NCI-H2107 treated with DMSO at 0.1 percent for 48 hours (cell line): ENCODE measurements around the gene KRTAP13-1.

Source experiments
- DNase-seq: peaks from one replicate; lab custom pipeline; 2025; ENCODE audit not compliant: unreplicated experiment; lab: John Stamatoyannopoulos, UW

The KRTAP13-1 gene, protein sequence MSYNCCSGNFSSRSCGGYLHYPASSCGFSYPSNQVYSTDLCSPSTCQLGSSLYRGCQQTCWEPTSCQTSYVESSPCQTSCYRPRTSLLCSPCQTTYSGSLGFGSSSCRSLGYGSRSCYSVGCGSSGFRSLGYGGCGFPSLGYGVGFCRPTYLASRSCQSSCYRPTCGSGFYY

DNA sequence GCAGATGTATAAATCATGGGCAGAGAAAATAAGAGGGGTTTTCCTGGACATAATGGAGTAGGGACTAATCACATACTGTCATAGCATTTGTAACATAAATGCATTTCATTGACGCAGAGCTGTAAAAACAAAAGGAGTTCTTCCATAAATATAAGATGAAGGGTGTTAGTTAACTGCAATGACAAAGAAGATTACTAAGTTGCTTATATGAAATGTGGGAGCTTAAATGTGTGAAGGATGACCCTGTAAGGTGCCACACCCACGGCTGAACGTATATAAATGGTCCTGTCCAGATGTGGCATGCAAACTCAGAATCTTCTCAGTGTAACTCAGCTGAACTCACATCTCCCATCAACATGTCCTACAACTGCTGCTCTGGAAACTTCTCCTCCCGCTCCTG is at the start of gene KRTAP13-1:
Gene KRTAP13-1, plus strand, starts transcription at position 301 of the 400 bp plus-strand sequence. Its CDS starts 56 bp downstream, at position 357.
- DNase-seq: no peak

DNA sequence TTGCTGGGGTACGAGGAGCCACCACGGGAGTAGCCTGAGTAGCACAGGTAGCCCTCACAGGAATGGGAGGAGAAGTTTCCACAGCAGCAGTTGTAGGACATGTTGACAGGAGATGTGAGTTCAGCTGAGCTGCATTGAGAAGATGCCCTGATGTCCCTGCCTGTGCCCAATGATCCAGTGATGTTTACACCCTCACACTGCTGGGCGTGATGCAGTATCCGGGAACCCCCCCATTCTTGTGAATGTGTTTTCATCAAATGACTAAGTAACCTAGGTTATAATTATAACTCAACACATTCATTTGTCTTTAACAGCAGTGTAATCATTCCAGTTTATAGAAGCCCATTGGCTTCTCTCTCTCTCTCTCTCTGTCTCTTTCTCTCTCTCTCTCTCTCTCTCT is 47.3 kb upstream of the KRTAP13-1 start, which contains the start of gene KRTAP23-1:
Gene KRTAP23-1, minus strand, starts transcription at position 101 of the 400 bp plus-strand sequence. Its CDS starts 0 bp downstream, at position 101.
- no peak for DNase-seq

DNA sequence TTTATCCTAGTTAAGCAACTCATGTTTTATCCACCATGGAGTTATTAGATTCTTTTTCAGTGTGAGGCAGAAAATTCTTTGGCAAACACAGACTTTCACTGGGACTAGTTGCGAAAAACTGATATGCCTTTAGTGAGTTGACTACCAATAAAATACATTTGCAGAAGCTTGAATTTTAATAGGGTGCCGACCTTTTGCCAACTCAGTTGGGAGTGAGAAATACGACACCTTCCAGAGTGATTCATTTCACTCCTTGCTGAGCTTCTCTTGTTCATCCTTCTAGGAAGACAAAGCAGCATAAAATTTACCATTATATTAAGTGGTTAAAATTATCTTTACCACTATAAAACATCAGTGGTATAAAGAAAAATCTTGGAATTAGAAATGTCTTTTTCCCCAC is 46.3 kb upstream of the KRTAP13-1 start:
- DNase-seq: no peak

DNA sequence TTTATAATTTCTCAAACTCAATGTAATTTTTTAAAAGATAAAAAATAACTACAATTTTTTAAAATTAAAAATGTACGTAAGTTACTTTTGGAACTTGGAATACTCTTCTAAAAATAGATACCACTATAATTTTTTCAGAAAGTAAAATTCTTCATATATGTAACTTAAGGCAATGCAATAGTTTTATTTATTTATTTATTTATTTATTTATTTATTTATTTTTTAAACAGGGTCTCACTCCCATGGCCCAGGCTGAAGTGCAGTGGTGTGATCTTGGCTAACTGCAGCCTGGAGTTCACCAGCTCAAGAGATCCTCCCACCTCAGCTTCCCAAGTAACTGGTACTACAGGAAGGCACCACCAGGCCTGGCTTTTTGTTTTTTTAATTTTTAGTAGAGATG is 44.3 kb upstream of the KRTAP13-1 start:
- DNase-seq: no peak

DNA sequence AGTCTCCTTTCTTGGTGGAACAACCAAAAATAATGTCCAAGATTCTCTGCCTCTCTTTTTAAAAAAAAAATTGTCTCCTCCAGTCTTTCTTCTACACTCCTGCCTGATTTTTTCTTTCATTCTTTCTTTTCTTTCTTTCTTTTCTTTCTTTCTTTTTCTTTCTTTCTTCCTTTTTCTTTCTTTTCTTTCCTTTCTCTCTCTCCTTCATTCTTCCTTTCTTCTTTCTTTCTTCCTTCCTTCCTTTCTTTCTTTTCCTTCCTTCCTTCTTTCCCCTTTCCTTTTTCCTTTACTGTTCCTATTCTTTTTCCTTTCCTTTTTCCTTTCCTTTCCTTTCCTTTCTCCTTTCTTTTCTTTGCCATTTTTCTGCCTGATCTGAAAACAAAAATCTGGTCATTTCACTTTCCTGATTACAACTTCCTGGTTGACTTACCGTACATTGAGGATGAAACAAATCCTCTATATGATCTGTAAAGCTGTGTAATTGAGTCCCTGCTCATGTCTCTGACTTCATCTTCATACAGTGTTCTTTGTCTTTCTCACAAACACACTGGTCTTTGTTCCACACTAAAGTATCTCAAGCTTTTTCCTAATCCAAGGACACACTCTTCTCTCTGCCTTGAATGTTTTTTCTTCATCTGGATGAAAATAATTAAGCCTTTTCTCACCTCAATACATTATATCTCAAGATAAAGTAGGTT is 41.4 kb upstream of the KRTAP13-1 start:
- DNase-seq: no peak

DNA sequence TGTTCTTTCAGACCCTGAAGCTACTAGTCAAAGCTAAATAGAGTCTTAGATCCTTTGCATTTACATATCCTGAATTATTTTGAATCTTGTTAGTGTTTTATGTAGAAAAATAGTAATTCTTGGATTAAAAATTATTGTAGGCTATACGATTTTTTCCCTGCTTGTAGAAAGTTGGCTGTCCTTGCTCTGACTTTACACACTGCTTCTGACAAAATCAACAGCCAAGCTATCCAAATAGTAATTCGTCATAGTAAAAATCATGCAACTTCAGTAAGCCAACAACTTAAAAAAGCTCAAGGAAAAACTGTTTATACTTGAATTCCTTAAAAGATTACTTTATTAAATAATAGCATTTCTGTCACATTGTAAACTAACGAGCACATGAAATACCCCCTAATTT is 39.9 kb upstream of the KRTAP13-1 start:
- DNase-seq: no peak

DNA sequence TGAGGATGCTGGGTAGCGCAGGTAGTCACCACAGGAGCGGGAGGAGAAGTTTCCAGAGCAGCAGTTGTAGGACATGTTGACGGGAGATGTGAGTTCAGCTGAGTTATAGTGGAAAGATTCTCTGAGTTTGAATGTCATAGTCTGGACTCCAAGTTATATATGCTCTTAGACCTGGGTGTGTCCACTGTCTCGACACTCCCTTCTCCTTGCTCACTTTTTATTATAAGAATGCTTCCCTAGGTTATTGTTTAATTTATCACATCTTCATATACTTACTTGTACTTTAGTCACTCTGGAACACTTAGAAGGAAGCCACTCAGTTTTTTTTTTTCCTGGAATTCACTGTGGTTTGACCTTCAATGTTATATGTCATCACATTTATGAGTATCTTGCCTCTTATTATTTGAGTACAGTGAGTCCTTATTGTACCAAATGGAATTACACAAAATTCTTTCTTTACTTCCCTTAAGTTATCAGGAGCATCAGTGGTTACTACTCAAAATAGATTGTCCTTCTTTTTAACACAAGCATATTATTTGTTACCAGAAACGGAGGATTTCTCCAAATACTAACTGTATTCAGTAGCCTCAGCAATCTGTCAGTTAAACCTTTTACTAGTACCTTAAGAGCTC is 23.6 kb upstream of the KRTAP13-1 start, which contains the start of gene KRTAP13-2:
Gene KRTAP13-2, minus strand, starts transcription at position 133 of the 632 bp plus-strand sequence. Its CDS starts 58 bp downstream, at position 75.
- DNase-seq: no peak

DNA sequence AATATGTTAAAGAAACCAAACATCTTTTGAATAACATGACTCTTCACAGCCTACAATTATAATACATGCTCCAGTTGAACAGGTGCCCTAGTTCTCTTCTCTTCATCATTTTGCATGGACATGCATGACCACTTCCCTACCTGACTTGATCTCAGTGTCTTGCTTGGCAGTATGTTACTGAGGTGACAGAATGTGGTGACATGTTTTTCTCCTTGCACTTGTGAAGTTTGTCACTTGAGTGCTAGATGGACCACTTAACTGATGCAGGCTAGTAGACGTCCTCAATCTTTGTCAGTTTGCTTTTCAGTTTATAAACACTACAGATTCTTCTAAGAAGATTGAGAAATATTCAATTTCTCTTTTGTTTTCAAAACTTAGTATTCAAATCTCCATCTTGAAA is 13.6 kb upstream of the KRTAP13-1 start:
- no peak for DNase-seq

DNA sequence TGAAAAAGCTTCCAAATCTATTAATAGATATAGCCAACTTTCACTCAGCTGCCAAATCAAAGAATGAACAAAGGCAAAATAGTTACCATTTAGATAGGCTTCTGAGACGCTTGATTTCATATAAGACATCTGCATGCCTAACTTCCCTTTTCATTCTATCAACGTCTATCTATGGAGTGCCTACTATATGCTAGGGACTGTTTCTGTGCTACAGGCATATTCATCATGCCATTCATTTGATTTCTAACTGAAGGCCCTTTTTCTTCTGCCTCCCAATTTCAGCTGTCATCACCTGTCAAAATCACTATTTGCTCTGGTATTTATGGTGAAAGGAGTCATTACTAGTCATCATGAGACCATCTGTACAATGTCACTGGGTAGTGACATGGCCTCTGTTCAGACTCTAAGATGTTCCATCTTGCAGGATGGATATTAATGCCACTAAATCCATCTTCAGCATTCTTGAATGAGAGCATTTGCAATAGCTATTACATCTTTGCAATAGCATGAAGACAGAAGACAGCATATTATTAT is 4.3 kb upstream of the KRTAP13-1 start:
- no peak for DNase-seq

DNA sequence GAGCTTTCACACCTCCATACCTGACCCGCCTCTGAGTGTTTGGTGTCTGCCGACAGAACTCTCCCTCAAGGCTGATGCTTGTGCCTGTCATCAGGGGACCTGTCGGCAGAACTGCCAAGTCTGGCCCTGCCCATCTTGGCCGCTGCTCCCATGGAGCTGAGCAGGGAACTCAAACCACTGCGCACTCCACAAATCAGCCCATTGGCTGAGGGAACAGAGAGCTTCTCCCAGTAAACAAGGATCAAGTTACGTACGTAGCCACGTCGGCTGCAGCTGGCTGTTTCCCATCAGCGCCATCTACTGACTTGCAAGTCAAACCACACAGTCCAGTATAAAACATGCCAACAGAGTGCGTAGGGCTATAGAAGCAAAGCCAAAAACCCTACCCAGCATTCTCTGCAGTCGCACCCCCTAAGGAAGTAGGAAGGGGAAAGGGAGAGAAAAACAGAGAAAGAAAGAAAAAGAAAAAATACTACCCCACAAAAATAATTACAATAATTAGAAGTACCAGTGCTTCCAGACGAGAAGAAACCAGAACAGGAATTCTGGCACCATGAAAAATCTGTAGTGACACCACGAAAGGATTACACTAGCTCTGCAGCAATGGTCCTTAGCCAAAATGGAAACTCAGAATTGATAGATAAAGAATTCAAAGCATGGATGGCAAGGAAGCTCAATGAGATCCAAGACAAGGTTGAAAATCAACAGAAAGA is 13.1 kb downstream of the KRTAP13-1 start:
- peak; percentile 93 for DNase-seq

DNA sequence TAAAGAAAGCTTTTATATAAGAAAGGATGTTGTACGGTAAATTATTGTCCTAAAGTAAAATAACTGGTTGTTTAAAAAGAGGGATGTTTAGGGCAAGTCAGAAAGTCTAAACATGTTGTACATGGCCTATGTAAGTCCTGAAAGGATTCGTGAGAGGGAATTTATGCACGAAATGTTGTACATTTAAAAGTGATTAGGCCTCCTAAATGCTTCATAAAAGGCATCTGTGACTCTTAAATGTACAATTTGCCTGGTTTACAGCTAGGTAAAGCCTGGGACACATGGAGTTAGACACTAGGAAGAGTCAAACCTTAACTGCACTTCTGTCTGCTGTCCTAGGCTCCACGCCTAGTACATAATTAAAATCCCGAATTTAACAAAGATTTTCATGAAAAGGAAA is 20.2 kb downstream of the KRTAP13-1 start:
- DNase-seq: no peak

DNA sequence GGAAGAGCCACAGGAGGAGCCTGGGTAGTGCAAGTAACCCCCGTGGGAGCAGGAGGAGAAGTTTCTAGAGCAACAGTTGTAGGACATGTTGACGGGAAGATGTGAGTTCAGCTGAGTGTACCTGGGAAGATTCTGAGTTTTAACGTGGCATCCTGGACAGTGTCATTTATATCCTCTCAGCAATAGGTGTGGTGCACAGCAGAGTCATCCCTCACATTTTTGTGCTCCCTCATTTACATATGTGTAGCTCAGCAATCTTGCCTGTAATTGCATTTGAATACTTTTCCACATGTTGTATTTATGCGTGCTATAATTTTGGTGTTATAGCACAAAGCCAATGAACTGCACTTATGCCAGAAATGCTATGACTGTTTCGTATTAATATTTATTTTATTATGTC is 30.0 kb downstream of the KRTAP13-1 start, which contains the start of gene KRTAP13-3:
Gene KRTAP13-3, minus strand, starts transcription at position 101 of the 400 bp plus-strand sequence. Its CDS starts 14 bp downstream, at position 87.
- no peak for DNase-seq

DNA sequence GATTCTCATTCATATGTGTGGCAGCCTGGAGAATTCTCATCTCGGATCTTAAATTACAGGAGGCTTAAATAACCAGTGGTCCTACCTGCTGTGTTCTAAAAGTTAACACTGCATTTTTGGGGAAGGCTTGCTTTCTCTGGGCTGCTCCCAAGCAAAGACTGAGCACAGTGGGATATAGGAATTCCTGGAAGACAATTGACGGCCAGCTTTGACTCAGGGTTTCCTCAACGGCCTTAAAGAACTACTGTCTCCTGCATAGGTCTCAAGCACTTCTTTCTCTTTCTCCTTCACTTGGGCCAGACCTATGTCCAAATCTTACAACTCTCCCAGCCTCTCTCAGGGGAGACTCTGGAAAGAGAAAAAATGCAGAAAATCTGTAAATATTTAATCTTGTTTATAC is 30.9 kb downstream of the KRTAP13-1 start:
- no peak for DNase-seq

DNA sequence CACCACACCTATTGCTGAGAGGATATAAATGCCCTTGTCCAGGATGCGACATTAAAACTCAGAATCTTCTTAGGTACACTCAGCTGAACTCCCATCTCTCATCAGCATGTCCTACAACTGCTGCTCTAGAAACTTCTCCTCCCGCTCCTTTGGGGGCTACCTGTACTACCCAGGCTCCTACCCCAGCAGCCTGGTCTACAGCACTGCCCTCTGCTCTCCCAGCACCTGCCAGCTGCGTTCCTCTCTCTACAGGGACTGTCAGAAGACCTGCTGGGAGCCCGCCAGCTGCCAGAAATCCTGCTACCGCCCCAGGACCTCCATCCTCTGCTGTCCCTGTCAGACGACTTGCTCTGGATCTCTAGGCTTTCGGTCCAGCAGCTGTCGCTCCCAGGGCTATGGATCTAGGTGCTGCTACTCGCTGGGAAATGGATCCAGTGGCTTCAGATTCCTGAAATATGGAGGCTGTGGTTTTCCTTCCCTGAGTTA is 34.4 kb downstream of the KRTAP13-1 start, which contains the start of gene KRTAP13-4:
Gene KRTAP13-4, plus strand, starts transcription at position 51 of the 486 bp plus-strand sequence. Its CDS starts 56 bp downstream, at position 107.
- no peak for DNase-seq

DNA sequence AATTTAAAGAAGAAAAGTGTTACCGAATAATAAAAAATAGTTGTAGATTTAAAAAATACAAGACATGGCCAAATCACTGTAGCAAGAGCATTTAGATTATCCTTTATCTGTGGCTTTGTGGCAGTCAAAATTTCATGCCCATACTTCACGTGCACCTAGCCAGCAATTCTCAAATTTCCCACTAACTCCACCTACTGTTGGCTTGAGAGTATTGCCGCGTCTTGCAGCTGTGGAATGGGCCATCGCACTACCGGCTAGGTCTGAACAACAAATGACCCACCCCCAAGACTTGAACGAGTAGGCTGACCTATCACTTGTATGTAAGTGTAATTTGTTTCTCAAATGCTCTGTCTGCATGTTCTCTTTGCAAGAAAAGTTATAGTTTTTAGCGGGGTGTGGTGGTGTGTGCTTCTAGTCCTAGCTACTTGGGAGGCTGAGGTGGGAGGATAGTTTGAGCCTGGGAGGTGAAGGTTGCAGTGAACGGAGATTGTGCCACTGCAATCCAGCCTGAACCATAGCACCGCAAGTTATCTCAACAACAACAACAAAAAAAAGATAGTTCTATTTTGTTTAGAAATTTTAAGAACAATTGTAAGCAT is 38.3 kb downstream of the KRTAP13-1 start:
- peak; percentile 34 for DNase-seq

DNA sequence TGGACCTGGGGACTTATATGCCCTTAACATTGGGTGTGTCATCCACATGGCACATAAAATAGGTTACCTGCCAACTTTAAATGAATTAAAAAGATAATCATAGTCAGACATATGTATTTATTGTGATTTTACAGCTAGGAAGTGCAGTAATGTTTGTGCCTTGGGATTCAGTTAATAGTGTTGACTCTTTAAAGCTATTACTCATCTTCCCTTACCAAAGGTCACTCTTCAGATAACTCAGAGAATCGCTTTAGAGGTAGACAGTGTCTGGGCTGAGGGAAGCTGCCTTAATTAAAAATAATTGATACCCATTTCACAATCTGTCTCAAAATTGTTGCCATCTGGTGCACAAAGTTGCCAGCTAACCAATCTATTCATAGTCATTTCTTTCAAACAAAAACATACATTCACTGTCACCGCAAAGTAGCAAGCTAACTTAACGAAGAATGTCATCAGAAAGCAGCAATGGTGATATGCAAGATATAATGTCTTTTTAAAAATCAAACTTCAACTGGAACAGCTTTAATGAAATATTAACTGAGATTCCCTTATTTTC is 41.3 kb downstream of the KRTAP13-1 start:
- DNase-seq: no peak

DNA sequence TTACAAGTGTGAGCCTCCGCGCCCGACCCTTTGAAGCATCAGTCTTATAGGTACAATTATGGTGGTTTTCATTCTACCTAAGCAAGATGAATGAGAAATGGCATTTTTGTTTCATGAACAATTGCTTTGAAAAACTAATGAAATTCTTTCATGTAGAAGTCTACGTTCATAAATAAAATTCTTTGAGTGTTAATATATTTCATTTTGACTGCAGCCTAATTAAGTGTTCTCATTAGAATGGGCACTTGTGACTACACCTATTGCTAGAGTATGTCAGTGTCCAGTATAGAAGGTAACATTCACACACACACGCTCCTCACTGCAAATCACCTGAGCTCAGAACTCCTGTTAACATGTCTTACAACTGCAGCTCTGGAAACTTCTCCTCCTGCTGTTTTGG is 44.1 kb downstream of the KRTAP13-1 start, which contains the start of gene KRTAP15-1:
Gene KRTAP15-1, plus strand, starts transcription at position 301 of the 400 bp plus-strand sequence. Its CDS starts 53 bp downstream, at position 354.
- no peak for DNase-seq

DNA sequence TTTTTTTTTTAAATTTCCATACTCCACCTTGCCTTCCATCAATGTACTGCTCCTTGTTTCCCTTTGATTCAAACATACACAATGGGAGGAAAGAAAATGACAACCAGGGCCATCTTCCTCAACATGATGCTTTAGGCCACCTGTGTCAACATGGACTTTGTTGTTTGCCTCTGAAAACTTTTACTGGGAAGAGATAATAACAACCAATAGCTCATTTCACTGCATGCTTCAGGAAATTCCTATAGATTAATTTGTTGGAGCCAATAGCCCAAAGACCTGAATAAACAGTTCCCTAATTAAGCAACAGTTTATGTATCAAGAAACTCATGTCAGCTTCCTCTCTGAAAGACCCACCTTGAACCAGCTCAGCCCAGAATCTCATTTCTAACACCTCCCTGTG is 47.4 kb downstream of the KRTAP13-1 start:
- no peak for DNase-seq

DNA sequence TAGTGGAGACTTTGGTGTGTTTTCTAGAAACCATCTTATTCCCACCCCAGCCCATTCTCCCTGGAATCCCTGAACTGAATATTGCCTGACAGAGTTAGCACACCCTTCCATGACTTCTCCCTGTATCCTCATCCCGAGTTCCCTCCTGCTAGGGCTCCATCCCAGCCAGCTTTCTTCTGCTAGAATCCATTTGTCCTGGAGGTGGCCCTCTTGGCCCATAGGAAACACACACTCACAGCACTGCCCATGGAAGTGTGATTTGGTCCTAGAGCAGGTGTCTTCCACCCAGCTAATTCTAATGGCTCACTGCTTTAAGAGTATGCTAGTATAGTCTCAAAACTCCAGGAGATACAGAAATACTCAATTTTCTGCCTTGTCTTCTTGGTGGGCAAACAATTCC is 48.4 kb downstream of the KRTAP13-1 start:
- no peak for DNase-seq
